HG02763 (cell line): ENCODE results near the gene TM2D1.

Experiments used
- ATAC-seq: cut with Tn5 transposase; IDR thresholded peaks from one replicate; pipeline ENCODE4 v1.9.1; 2021; ENCODE audit warnings: mild to moderate bottlenecking, moderate library complexity; ENCODE audit not compliant: unreplicated experiment

TM2D1 gene

GRCh38 chr1:61645476-61645875, 79.5 kb downstream of the TM2D1 start:
- ATAC-seq, result no peak

- no peak for ATAC-seq
These were observed 80.6 kb downstream of the TM2D1 start for GRCh38 chr1:61644303-61644702.

DNA sequence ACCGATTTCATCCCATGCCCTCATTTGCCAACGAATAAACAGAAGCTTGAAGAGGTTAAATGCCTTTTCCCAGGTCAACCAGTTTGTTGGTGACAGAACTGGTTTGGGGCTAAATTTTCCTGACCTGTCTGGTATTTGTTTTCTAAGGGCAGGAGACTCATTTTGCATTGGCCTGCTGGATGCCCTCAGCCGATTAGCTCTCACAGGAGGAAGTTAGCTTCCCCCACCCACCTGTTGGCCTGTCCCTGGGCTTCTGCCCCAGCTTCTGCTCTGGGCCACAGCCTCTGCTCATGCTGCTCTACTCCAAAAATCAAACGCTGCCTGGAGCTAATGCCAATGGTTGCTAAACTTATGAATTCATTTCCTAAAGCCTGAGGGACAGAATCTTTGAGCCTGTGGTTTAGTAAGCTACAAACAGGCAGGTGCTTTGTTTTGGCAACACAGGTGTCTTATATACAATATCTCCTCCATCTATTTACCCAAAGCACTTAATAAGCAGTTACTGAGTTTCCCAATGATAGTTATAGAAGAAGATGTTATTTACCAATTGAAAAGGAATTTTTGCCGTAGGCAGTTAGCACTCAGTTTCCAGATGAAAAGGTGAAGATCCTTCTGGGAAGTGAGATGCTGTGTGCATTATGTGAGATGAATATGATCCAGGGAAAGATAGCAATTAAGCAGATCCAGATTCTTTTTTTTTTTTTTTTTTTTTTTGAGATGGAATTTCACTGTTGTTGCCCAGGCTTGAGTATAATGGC, 82.3 kb downstream of the TM2D1 start:
- ATAC-seq, result no peak

DNA sequence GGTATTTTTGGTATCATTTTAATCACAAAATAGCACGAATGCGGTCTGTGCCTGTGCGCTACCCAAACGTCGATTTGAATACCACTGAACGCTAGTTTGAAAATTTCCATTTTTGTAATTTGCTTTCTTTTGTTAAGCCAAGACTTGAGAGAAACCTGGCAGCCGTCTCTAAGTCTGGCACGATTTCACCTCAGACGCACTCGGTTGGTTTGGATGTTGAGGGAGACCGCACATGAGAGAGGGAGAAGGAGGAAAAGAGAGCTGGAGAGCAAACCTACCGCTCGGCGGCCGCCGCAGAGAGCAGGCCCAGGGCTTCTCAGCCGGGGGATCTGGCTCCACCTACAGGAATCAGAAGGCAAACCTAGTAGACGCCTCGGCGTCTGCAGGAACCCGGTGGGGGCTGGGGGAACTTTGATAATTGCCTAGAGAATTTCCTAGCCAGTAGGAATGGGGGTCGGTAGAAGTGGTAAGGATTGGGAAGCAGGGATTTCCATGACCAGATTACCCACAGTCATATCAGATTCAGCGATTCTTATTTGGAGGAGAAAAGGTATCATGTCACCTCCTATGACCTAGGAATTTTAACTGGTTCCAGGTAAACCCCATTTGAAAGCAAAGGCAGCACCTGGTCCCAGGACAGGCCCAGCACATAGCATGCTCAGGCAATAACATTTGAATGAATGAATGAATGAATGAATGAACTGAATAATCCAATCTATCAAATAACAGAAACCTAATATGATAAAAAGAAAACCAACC, 83.2 kb downstream of the TM2D1 start:
- ATAC-seq, result peak; percentile 93

DNA sequence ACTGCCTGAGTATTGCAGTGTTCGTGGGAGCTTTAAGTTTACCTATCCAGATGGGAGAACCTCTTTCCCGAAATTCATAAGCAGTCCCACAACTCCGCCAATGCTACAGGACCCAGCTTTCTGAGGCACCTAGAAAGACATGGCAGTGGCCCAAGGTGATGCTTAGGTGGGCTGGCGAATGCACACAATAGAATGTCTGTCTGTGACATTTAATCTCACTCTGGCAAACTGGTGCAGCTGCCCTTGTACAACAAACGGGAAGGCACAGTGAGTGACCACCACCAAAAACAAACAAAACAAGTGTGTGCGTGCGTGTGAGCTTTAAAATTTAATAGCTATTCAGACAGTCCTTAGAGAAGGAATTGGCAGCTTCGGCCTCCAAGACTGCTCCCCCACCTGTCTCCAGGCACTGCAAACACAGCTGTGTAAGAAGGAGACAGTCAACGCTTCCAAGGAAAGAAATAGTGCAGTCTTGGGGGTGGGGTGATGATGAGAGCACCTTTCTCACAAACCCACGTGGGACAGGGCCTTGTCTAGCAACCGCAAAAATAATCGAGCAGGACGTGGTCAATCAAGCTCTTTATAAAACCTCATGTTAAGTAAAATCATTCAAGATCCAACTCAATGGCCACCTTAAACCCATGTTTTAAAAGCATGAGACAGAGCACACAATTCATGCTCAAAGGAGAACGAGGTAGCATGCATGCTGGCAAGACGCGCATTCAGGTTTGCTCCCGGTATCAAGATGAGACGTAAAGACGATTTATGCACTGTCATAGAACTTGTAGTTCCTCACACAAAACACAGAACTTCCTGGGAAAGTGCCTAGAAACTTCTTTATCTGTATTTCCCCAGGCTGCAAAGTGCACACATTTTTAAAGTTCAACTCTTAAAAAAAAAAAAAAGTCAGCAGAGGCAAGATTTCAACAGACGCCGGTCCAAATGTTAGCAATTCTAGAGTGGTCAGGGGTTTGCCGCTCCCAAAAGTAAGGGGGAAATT, 84.1 kb downstream of the TM2D1 start:
- no peak for ATAC-seq

DNA sequence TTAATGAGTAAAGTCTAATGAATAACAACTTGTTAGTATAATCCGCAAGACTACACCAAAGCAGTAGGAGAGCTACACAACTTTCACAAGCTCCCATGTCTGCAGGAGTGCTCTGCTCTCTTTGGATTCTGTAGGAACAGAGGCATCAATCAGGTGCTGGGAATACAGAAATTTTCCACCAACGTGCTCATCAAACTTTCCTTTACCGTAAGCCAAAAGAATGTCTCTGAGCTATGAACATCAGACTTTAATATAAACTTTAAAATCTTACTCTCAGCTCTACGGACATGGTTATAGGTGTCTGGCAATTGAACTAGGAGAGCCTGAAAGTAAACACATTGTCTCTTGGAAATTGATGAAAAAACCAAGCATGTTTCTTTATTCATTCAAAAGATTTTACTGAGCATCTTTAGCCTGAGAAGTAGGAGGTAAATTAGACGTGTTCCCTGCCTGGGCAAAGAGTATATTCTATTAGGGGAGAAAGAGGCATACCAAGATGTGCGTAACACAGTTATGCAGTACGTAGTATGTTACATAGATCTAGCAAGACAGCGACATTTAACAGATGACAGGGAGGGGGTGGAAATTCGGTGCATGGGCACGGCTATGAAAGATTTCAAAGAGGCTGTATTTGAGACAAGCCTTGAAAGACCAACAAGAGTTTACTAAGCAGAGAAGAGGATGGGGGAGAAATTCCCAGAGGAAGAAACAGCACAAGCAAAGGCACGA, 85.2 kb downstream of the TM2D1 start:
- no peak for ATAC-seq

DNA sequence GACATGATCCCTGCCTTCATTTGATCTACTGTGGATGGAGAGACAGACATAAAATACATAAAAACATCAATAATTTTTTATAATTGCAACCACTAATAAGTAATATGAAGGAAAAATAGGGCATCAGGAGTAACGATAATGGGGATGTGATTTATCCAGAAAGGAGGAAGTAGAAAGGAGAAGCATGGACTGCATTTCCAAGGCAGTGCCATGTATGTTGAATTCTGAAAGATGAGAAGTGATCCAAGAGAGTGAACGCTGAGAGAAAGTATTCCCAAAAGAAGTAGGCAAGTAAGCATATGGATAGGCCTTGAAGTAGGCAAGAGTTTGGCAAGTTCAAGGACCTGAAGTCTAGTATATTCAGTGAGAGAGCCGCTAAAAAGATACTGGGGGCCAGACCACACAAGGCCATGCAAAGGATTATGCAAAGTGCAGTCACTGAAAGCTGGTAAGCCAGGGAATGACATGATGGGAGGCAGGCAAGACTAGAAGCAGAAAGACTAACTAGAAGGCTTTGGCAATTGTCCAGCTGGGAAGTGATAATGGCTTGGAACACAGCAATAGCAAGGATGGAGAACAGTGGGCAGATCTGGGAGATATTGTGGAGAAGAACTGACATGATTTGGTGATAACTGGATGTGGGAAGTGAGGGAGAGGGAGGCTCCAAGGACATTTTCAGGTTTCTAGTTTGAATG, 85.9 kb downstream of the TM2D1 start:
- no peak for ATAC-seq

GRCh38 chr1:61638296-61638695, 86.6 kb downstream of the TM2D1 start:
- no peak for ATAC-seq

DNA sequence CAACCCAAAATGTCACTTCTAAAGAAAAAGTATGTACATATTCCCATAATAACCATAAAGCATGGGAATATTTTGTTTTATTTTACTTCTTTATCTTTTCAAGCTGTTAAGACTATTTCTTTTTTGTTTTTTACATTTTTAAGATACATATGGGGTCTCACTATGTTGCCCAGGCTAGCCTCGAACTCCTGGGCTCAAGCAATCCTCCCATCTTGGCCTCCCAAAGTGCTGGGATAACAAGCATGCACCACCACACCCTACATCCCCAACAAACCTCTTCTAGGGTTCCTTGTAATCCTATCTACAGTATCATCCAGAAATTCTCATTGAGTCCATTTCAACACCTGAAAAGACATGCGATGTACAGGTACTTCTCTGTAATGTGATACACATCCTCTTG, 87.5 kb downstream of the TM2D1 start:
- no peak for ATAC-seq

DNA sequence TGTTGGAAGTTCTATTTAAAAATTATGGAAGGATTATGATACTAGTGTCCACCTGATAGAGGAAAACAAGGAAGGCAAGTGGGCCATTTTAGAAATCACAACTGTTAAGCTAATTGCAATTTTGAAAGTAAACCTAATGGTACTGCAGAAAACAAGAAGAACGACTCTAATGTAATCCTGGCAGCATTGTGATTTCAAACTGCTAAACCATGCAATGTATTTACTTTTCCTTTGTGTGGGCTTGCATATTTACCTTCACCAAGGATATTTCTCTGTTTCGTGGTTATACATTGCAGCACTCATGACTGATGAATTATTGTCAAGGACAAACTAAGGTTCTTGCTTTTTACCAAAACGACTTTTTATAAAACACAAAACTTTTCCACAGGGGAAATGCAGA, 88.1 kb downstream of the TM2D1 start:
- ATAC-seq, result no peak

DNA sequence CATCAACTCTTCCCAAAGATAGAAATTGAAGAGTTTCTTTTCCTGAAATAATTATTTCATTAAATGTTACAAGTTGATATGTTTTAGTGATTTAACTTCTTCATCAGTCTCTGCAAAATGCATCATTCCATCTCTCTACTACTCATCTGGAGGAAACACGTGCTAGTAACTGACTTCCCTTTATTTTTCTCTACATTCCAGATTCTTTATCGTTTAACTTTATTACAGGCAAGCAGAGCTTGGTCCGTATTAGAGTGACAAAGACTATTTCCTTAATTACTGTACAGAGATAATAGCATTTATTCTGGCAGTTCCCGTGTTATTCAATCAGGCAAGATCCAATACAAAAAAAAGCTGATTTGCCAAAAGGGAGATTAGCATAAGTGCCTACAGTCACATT, 88.6 kb downstream of the TM2D1 start:
- ATAC-seq, result no peak

GRCh38 chr1:61635557-61635956, 89.4 kb downstream of the TM2D1 start:
- no peak for ATAC-seq

GRCh38 chr1:61631436-61631835, 93.5 kb downstream of the TM2D1 start:
- no peak for ATAC-seq
